Stimulated activated CD4-positive, alpha-beta T cell treated with anti-CD3 and anti-CD28 coated beads, Interleukin-15, amount 100 ng/mL, for 24 hours (primary cell): ENCODE results near the gene CDH6.

ENCODE experiments used
- DNase-seq: peaks from one replicate; pipeline ENCODE4 v3.0.0-alpha.2; 2020

Gene CDH6

DNA sequence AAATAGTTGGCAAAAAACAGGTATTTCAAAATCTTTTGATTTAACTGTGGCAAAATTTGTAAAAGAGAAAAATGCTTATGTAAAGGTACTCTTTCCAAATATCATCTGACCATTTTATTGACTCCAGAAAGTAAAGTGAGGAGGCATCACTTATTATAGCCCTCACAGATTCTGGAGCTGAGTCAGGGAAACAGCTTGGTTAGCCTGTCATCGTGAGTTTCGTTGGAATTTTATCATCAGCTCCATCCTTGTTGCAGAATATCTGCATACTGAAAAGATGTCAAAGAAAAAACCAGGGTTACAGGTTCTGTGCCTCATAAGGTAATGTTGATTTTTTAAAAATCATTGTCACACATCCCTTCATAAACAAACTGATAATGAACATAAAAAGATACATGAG lies 74.8 kb downstream of the CDH6 start:
- DNase-seq = no peak

DNA sequence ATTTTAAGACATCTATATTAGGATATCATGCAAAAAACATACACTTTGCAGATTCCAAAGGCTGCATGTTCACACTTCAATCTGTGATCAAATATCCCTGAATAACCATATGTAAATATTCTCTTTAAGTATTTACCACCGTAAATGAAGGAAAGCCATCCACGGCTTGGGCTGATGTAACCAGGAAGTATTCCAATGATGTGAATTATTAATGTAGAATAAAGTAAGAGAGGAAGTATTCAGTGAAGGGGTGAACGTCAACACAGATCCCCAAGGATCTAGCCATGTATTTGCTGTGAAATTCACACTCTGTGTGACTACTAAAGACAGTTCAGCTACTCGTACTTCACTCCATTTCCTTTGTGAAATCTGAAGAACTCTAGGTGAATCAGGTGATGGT lies 75.2 kb downstream of the CDH6 start:
- no peak for DNase-seq

DNA sequence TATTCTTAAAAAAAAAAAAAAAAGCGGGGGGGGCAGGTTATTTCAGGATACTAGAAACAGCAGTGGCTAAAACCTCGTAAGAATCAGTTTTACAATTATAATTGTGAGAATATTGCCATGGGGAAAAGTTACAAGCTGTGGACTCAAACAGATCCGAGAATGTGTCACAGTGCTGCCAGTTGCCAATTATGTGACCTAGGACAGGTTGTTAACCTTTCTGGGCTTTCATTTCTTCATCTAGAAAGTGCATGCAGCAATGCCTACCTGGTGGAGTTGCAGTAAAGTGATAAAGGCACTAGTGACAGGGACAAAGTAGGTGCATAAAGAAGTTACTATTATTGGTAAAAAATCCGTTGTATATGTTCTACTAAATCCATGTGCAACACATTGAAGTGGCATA lies 75.8 kb downstream of the CDH6 start:
- DNase-seq = no peak

DNA sequence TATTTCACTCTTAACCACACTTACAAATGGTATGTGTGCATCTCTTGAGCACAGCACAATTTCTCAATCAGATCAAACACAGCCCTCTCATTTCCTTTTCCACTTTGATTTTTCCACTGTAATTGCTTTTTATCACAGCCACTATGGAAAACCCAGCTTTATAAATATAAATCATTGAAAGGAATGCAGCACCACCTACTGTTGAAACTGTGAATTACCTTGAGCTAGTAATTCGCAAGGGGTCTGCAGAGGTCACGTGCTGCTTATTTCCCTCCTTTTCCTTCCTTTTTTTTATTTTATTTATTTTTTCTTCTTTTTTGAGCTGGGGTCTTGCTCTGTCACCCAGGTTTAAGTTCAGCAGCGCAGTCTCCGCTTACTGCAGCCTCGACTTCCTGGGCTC lies 76.9 kb downstream of the CDH6 start:
- DNase-seq = no peak

DNA sequence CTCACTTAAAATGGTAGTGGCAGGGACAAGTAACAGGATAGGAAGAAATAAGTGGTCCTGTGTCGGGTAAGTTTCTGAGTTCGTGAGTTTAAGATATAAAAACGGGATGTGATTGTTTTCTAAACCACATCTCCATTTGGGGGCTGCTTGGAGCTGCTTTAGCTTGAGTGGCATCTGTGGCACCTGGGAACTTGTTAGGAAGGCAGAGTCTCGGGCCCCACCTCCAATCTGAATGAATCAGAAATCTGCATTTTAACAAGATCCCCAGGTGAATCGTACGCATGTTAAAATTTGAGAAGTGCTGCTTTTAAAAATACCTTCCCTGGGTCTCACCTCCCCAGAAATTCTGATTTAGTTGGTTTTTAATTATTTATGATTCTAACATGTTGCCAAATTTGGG lies 78.1 kb downstream of the CDH6 start:
- DNase-seq = no peak

DNA sequence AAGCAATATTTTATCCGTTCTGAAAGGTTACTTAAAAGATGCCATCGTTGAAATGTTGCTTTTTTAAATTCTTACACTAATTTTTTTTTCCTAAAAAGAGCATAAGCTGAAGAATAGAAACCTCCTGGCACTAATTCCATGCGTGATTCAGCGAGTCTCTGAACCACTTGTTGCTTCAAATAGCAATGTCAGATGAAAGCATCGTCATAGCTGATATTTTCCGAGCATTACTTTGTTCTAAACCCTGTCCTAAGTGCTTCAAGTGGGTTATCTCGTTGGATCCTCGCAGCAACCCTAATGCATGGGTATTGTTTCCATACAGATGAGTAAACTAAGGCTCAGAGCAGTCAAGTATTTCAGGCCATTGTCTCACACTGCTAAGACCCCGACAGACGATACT lies 79.7 kb downstream of the CDH6 start:
- DNase-seq = no peak

DNA sequence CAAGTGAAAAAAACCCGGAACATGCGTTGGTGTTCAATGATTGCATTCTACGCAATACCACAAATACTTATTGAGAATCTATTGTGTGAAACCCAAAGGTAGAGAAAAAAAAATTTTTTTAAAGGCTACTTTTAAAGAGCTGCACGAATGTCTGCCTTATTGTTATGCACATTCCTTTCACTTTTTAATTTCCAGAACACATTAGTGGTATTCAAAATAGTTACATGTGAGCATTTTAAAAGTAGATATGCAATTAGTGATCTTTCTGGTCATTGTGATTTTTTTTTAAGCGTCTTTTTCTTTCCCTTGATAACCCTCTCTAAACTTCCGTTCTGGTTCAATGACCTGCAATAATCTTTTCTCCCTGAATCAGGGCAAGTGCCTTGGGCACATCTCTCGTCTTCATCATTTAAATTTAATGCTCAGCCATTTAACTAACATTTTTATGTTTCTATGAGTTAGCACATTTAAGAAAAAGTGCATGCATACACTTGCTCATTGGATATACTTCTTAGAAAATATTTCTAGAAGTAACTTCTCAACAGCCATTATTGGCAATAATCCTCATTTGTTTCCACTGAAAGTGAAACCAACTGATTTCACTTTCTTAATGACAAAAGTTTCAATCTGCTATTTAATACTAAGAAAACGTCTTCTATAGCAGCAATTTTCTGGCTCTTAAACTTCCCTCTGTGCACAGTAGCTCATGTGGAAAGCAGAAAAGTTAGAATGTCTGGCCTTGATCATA lies 80.3 kb downstream of the CDH6 start:
- no peak for DNase-seq

DNA sequence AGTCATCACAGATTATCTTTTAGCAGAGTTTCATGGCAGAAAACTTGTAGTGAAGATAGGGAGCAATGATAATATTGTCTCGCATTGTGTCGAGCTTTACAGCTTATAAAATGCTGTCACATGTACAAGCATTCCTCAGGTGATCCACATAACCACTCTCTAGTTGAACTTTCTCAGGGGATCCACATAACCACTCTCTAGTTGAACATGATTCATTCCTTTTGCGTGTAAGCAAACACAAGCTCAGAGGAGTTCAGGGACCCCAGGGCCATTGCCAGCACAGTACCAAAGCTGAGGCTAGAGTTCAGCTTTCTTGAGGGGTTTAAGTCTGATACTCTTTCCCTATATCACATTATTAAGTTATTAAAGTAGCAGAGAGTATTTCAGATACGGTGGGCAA lies 86.7 kb downstream of the CDH6 start:
- DNase-seq = no peak

DNA sequence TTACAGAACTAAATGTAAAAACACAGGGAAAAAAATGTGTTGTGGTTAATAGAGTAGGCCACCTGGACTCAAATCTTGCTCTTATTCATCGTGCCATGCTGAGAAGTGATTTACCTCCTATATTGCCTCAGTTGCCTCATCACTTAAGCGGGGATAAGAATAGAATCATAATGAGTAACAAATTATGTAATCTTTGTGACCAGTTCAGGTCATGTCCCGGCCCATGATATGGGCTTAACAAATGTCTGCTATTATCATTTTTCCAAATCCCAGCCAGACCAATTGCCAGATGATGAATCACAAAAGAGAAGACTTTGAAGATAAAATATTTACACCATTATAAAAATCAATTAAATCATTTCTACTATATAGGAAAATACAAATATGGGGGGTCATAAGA lies 89.8 kb downstream of the CDH6 start:
- no peak for DNase-seq

DNA sequence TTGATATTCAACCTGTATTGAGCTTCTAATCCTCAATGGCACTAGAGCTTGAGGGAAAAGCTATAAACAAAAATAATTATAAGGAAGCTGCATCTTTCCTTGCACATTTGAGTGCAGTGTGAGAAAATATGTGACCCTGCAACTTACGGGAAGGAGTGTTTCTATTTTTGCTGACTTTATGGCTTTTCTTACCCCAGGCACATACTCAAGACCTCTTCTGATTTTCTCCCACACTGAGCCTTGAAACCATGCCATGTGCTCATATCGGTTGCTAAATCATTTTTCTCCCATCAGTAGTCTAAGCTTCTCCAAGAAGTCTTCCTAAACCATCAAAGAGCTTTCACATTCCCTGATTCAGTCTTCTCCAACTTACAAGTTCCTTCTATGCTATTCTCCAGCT lies 91.5 kb downstream of the CDH6 start:
- DNase-seq = no peak

DNA sequence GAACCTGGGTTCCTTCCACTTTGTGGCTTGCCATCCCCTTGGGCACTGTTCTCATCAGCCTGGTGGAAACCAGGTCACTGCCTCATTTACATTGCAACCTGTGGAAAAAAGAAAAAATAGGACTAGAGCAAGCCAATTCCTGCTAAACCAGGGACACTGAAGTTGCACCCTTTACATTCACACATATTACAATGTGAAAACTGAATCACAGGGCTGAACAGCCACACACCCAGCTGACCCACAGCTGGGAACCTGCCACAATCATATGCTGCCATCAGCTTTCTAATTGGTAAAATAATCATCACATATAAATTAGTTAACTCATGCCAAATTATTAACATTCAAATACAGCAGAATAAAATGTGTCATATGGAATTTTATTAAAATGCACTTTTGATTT lies 94.5 kb downstream of the CDH6 start:
- DNase-seq = no peak

DNA sequence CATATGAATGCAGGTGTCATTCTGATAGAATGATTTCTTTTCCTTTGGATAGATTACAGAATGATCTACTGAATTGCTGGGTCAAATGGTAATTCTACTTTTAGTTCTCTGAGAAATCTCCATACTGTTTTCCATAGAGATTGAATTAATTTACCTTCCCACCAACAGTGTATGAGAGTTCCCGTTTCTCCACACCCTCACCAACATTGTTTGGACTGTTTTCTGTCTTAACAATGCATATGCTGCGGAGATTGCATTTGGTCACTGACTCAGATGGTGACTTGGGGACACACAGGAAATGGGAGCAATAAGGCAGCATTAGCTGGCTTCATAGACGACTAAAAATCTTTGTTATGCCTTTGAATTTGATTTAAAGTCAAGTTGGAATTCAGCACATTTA lies 95.9 kb downstream of the CDH6 start:
- DNase-seq = no peak

DNA sequence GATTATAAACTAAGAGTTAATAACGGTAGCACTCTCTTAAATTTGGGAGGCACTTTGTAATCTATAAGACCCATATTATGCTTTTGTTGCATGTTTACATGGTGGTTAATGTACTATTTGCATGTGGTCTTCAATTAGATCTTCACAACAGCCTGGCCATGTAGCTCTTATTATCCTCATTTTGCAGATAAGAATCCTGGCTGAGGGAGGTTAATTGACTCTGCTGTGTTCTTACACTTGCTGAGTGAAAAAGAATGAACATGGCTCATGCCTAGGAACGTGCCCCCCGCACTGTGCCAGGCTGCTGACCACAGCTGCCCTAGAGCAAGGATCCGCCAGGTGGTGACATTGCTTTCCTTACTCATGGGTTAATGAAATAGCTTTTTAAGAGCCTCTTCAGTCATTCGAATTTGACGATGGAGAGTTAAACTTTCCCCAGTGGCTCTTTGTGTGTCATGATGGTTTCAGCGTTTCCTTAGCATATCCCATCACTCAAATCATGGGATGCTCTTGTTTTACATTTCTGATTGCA lies 97.9 kb downstream of the CDH6 start:
- DNase-seq = no peak

DNA sequence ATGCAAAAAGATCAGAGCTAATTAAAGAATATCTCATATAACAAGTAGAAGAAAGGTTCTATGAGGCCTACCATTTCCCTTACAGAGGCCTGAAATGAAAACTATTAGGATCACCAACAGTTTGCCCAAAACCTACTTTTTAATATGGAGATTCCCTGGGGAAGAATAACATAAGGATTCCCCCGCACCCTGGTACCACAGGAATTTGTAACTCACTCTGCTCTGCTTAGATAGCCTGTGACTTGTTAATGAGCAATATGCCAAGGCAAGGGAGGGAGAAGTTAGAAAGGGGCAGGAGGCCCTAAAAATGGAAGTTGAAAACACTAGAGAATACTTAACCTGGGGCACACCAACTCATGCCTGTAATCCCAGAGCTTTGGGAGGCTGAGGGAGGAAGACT lies 107.0 kb downstream of the CDH6 start:
- no peak for DNase-seq

DNA sequence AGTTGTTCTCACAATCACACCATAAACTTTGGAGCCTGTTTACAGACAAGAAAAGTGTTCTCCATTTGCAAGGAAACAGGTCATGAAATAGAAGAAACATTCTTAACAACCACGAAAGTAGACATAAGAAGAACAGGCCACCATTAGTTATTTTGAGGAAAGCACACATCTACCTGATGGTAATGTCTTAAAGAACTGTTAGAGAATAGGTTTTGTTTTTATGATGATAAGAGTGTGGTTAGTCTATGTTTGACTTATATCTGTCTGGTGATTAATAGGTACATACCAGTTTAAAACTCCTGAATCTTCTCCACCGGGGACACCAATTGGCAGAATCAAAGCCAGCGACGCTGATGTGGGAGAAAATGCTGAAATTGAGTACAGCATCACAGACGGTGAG lies 108.3 kb downstream of the CDH6 start:
- DNase-seq = no peak

DNA sequence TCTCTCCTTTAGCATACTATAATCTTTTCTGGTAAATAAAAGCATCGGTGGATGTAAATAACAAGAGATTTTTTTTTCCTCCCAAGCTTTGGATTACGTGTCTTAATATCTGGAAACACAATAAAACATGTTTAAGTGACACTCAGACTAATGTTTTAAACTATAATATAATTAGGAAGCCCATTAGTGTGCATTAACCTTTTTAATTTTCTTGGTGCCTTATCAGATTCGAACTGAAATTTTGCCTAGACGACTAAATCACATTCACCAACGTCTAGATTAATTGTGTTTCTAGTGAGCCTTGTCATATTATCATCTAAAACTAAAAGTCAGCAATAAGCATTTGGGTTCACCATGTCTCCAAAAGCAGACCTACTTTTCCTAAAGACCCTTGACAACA lies 110.2 kb downstream of the CDH6 start:
- no peak for DNase-seq

DNA sequence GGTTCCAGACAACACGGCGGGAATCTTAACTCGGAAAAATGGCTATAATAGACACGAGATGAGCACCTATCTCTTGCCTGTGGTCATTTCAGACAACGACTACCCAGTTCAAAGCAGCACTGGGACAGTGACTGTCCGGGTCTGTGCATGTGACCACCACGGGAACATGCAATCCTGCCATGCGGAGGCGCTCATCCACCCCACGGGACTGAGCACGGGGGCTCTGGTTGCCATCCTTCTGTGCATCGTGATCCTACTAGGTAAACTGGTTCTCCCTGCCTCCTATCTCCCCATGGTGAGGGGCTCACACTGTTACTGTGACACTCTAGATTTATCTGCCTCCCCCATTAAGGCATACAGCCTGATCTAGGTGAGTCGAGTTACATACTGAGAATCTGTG lies 124.2 kb downstream of the CDH6 start:
- DNase-seq = no peak

DNA sequence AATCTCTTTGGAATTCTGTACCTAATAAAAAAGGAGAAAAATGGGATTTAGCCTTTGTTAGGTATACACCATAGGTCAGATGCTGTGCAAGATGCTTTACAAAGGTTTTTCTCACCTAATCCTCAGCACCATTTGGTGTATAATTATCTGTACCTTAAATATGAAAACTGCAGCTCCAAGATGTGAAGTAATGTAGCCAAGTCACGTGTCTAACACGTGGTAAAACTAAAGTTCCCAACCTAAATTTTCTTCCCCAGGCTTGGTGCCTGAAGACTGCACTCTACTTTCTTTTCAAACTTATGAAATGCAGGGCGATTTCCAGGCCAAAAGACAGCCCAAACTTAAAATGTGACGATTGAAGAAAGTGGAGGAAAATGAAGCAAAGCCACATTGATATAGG lies 125.8 kb downstream of the CDH6 start:
- no peak for DNase-seq

DNA sequence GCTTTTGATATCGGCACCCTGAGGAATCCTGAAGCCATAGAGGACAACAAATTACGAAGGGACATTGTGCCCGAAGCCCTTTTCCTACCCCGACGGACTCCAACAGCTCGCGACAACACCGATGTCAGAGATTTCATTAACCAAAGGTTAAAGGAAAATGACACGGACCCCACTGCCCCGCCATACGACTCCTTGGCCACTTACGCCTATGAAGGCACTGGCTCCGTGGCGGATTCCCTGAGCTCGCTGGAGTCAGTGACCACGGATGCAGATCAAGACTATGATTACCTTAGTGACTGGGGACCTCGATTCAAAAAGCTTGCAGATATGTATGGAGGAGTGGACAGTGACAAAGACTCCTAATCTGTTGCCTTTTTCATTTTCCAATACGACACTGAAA lies 129.5 kb downstream of the CDH6 start:
- no peak for DNase-seq

DNA sequence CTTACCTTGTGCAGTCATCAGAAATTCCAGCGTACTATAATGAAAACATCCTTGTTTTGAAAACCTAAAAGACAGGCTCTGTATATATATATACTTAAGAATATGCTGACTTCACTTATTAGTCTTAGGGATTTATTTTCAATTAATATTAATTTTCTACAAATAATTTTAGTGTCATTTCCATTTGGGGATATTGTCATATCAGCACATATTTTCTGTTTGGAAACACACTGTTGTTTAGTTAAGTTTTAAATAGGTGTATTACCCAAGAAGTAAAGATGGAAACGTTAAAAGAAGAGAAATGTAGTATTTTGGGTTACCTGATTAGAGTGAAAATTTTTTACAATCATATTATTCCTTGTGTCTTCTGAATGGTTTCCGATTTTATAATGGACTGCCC lies 131.4 kb downstream of the CDH6 start:
- DNase-seq = no peak

DNA sequence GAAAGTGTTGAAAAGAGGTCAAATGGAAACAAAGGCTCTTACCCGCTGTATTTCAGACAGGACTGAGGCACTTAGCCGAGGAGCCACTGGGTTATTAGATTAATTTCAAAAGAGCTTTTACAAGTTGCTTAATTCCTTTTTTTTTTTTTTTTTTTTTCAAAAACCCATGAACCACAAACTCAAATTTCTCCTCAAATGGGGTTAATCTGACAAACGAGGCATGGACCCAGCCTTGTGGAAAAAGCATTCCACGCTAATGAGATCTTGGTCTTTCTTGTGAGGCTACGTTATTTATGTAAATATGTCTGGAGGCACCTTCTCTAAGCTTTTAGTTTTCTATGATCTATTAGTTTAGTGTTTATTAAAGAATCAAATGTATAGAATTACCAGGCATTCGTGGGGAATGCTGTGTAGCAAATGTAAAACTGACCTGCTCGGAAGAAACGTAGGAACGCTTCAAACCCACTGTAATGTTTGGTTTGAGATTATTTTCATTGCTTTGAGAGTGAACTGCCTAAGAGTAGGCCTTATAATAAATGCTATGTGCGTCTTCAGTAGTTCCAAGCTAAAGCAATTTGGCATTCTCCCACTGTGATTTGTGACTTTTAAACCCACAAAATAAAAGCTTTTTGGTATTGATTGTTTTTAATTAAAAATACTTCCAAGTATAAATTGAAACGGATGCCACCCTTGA lies 134.7 kb downstream of the CDH6 start:
- no peak for DNase-seq

DNA sequence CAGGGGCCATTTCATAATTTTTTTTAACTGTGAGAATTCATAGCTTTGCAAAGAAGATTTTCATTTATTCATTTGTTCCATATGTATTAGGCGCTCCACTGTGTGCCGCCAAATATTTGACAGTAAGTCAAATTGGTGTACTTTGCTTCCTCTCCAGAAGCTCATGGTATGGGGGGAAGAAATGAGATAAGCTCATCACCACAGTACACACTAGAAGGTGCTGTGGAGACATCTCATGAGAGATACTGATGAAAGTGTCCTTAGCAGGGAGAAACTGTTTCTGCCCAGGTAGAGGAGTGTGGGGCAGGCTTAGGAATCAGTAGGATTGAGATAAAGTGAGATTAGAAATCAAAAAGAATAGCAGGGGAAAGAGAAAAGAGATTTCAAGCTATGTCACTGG lies 136.2 kb downstream of the CDH6 start:
- no peak for DNase-seq

DNA sequence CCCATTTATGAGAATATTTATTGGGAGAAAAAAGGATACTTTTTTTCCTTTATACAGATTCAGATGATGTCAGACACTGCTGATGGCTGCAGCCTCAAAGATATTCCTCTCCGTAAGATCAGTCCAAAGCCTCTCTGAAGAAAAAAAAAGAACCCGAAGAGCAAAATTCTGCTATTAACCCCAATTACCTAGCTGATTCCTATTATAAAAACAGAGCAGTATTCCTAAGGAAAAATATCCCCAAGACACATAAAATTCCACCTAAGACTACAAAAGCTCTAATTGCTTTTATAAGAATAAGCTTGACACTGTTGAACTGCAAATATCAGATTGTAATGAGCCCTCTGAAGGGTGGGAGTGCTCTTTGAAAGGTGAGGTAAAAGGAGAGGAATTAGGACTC lies 138.7 kb downstream of the CDH6 start:
- no peak for DNase-seq

DNA sequence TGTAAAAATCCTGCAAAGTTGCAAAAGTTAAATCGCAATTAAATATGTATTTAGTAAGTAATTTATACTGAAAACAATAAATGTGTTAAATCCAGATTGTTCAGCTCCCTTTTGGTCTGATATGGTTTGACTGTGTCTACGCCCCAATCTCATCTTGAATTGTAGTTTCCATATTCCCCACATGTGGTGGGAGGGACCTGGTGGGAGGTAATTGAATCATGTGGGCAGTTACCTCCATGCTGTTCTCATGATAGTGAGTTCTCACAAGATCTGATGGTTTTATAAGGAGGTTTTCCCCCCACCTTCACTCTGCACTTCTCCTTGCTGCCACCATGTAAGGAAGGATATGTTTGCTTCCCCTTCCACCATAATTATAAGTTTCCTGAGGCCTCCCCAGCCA lies 140.0 kb downstream of the CDH6 start:
- DNase-seq = no peak
